Stimulated activated naive B cell treated with anti-CD40 and anti-IgM and Interleukin-4, amounts not matched to agents 10 μg/mL and 1 μg/mL and 100 μg/mL, for 72 hours (primary cell): ENCODE results near the gene PDAP1.

Experiments
- ATAC-seq, 2 donors: fragments of 150-1000 bp; cut with Tn5 transposase; replicated peaks; 2 replicates each; pipeline ENCODE4 v1.10.0; 2021; ENCODE audit warnings: moderate library complexity in 1 of 2
- DNase-seq: peaks from one replicate; pipeline ENCODE4 v3.0.0; 2021
- H3K27ac Mint-ChIP-seq: one replicate; pipeline ENCODE4 v1.8.0; 2022; ENCODE audit warnings: mild to moderate bottlenecking, mixed read lengths
- H3K27me3 Mint-ChIP-seq, 2 donors: one replicate each; pipeline ENCODE4 v1.8.0; 2022; ENCODE audit warnings: mixed read lengths in 2 of 2
- H3K36me3 Mint-ChIP-seq, 2 donors: one replicate each; pipeline ENCODE4 v1.8.0; 2022; ENCODE audit warnings: mixed read lengths in 2 of 2, mild to moderate bottlenecking in 1 of 2
- H3K4me1 Mint-ChIP-seq, 2 donors: one replicate each; pipeline ENCODE4 v1.8.0; 2022; ENCODE audit warnings: mixed read lengths in 2 of 2, mild to moderate bottlenecking in 1 of 2
- H3K4me3 Mint-ChIP-seq, 2 donors: one replicate each; pipeline ENCODE4 v1.8.0; 2022; ENCODE audit warnings: mild to moderate bottlenecking in 2 of 2, mixed read lengths in 2 of 2, moderate library complexity in 1 of 2
- H3K9me3 Mint-ChIP-seq, 2 donors: one replicate each; pipeline ENCODE4 v1.8.0; 2022; ENCODE audit warnings: mixed read lengths in 2 of 2, mild to moderate bottlenecking in 1 of 2

PDAP1 gene, protein sequence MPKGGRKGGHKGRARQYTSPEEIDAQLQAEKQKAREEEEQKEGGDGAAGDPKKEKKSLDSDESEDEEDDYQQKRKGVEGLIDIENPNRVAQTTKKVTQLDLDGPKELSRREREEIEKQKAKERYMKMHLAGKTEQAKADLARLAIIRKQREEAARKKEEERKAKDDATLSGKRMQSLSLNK

DNA sequence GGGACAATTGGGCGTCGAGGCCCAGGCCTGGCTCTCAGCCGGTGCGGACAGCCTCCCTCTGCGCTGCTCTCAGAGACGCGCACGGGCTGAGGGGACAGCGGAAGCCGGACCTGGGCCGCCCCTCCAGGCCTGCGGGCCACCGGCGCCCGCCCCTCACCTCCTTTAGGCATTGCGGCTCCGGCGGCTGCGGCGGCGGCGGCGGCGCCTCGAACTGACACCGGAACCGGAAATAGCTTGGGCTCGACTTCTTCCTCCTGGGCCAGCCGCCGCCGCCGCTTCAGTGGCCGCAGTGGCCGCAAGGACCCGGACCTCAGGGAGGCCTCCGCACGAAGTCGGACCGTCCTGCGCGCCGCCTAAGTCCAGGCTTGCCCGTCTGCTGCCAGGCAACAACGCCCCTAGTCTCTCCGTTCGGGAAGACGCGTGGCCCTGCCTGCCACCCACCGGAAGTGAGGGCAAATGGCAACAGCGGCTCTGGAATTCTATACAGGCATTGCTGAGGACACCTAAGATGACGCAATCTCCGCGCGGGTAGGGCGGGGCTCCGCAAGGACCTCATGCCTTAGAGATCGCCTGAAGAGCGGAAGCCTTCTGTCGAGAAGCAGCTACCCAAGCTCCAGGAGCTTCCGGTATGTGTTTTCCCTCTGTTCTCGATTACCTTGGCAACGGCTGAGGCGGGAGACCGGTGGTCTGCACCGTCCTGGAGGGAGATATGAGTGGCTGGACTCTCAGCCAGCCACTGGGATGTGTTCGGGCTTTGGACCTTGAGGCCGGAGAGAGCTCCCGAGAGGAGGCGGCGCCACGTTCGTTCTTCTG is at the start of gene PDAP1, which contains the start of gene BUD31:
Gene PDAP1, minus strand, starts transcription at position 219 of the 813 bp plus-strand sequence. Its CDS starts 49 bp downstream, at position 170.
Gene BUD31, plus strand, starts transcription at position 591 of the 813 bp plus-strand sequence. CDS start 2,124 bp downstream, outside the sequence.
- peaks cover 25 to 48% of the 10 kb centered on the region in 2 donors for H3K4me1 Mint-ChIP-seq

DNA sequence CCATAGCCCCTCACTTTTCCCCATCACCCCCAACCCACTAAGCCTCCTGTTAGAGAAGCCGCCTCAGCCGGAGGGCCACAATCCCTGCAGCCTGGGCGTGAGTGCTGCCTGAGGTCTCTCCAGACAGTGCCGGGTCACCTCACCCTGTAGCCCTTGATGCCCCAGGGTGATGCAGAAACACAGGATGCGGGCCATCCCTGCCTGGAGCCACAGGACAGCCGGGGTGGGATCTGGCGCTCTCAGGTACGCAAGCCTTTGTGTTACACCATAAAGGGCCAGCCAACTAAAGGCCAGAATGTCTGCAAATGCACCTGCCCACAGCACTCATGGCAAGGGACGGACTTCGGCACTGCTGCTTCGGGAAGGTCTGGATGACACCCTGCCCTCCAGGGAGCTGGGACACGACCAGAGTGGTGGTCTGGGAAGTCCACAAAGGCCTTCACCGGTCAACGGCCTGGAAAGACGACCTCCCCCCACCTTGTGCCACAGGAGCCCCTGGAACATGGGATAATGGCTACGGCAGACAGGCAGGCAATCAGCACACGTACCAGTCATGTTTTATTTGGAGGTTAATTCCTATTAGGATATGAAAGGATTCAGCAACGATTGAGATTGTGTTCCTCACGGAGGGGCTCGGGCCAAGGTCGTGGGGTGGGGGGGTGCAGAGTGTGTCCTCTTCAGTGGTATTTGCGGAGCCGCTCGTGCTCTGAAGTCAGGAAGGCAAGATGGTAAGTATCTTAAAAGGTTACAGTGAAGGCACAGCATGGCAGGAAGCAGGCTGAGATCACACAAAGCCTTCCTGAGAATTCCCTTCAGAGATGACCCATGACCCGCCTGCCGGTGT is 49.5 kb upstream of the PDAP1 start:
- Mint-ChIP-seq H3K4me1 (peaks cover 19 to 27% of the 10 kb centered on the region in 2 donors), H3K27ac (no peak overlapping the region), H3K27me3 (no peaks in the 10 kb centered on the region), H3K36me3 (peaks cover 47 to 49% of the 10 kb centered on the region in 2 donors), H3K4me3 (no peak overlapping the region), H3K9me3 (no peaks in the 10 kb centered on the region)
- DNase-seq (no peak), ATAC-seq (no peak)

More for the DNA sequence above, at the start of gene PDAP1, which contains the start of gene BUD31:
- ATAC-seq = peak; percentile 89 to 91
- peak within 1 kb of the TSS; percentile 100 for H3K27ac Mint-ChIP-seq
- H3K36me3 Mint-ChIP-seq = peaks cover 32 to 34% of the 10 kb centered on the region in 2 donors
- H3K9me3 Mint-ChIP-seq = no peaks in the 10 kb centered on the region
- DNase-seq = peak; percentile 92
- no peaks in the 10 kb centered on the region for H3K27me3 Mint-ChIP-seq
- H3K4me3 Mint-ChIP-seq = peak within 1 kb of the TSS; percentile 93 to 94

DNA sequence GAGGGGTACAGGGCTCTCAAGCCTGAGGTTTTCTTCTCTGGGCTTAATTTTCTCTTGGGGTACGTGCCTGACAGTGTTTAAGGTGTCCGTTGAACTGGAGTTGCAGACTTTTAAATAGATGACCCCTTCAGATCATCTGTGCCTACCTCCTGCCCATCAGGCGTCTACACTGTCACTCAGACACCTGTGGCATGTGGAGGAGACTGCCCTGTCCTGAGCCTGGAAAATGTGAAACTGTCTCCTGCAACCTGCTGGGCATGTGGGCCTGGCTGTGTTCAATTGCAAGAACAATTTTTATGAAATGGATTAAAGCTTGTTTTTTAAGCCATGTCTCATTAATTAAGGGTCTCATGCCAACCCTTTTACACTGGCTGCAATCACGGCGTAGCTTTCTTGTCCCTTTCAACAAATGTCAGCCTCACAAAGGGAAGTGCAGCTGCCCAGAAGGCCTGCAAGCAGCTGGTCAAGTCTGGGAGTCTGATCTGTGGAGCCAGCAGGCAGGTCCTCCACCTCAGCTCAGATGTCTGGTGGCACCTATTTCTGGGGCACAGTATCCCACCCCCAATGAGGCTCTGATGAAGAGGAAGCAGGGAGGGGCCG is 48.8 kb upstream of the PDAP1 start:
- H3K27me3 Mint-ChIP-seq = no peaks in the 10 kb centered on the region
- peak overlapping the region; percentile 42 for H3K27ac Mint-ChIP-seq
- H3K36me3 Mint-ChIP-seq = peaks cover 46 to 48% of the 10 kb centered on the region in 2 donors
- H3K4me3 Mint-ChIP-seq = no peak overlapping the region
- ATAC-seq (no peak), DNase-seq (no peak)
- H3K4me1 Mint-ChIP-seq = peaks cover 16 to 27% of the 10 kb centered on the region in 2 donors
- H3K9me3 Mint-ChIP-seq = no peaks in the 10 kb centered on the region

DNA sequence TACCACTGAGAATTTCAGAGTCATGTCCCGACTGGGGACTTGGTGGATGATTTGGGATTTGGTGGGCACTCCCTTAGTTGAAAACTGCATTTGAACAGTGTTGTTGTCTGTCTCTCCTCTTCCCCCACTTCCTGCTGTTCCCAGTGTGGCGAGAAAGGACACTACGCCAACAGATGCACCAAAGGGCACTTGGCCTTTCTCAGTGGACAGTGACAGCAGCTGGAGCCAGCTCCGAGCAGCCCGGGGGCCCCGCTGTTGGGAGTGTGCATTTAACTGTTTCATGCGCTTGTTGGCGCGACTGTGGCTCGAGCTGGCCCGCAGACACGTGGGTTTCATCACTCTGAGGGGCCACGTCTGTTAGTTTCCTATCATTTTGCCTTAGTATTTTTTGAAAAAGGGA is 47.9 kb upstream of the PDAP1 start:
- peaks cover 16 to 27% of the 10 kb centered on the region in 2 donors for H3K4me1 Mint-ChIP-seq
- no peaks in the 10 kb centered on the region for H3K27me3 Mint-ChIP-seq
- peaks cover 46 to 48% of the 10 kb centered on the region in 2 donors for H3K36me3 Mint-ChIP-seq
- H3K27ac Mint-ChIP-seq = peak overlapping the region; percentile 69
- ATAC-seq (no peak), DNase-seq (no peak)
- no peak overlapping the region for H3K4me3 Mint-ChIP-seq
- H3K9me3 Mint-ChIP-seq = no peaks in the 10 kb centered on the region

DNA sequence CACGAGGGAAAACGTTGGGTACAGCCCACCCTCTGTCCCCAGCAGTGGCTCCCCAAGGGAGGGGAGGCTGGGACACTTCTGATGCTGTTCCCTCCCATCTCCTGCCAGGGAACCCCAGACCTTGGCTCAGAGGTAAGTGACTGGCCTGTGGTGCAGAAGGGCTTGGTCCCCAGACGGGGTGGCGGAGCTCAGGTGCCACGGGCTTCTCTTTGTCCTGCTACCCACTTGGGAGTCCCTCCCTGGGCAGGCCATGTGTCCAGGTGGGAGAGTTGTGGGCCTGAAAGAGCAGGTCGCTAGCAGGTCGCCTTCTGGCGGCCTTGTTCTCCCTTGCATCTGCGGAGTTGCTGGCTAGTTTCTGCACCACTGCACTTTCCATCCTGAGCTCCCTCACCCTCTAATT is 47.5 kb upstream of the PDAP1 start:
- Mint-ChIP-seq H3K36me3 (peaks cover 49 to 50% of the 10 kb centered on the region in 2 donors), H3K9me3 (no peaks in the 10 kb centered on the region), H3K4me1 (peaks cover 16 to 27% of the 10 kb centered on the region in 2 donors), H3K27me3 (no peaks in the 10 kb centered on the region), H3K4me3 (no peak overlapping the region), H3K27ac (peak overlapping the region; percentile 69)
- no peak for ATAC-seq
- no peak for DNase-seq

DNA sequence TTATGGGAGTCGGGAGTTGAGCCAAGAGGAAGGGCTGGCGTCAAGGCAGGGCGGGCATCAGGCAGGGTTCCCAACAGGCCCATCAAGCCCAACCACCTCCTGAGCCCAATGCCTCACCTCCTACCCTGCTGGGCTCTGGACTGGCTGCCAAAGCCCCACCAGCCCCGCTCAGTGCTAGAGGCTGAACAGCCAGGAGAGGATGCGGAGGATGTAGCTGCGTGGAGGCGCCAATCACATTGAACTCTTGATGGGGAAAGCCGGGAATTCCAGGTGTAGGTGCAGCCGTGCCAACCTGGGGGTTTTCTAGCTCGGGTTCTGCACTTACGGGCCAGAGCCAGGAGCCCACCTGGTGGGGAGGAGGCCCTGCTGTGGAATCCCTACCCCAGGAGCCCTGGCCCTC is 44.7 kb upstream of the PDAP1 start:
- Mint-ChIP-seq H3K4me1 (peaks cover 4 to 7% of the 10 kb centered on the region in 2 donors), H3K27ac (no peak overlapping the region), H3K9me3 (no peaks in the 10 kb centered on the region), H3K4me3 (no peak overlapping the region), H3K27me3 (no peaks in the 10 kb centered on the region), H3K36me3 (peaks cover 44 to 47% of the 10 kb centered on the region in 2 donors)
- DNase-seq (no peak), ATAC-seq (no peak)

DNA sequence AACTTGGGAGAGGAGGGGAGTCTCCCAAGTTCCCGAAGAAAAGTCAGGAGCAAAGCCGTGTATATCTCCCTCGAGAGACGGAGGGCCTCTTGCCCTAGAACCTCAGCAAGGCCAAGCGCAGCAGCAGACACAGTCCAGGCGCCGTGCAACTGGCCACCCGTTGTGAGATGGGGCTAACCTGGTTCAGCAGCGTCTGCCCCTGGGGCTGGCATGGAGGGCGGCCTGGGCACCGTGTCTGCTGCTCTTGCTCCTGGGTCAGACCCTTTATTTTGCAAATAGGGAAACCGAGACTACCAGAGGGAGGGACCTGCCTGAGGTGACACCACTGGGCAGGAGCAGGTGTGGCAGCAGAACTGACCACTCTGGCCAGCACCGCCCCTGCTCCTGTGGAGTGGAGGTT is 44.1 kb upstream of the PDAP1 start:
- H3K36me3 Mint-ChIP-seq = peaks cover 41 to 45% of the 10 kb centered on the region in 2 donors
- H3K9me3 Mint-ChIP-seq = no peaks in the 10 kb centered on the region
- H3K27me3 Mint-ChIP-seq = no peaks in the 10 kb centered on the region
- no peak overlapping the region for H3K27ac Mint-ChIP-seq
- H3K4me3 Mint-ChIP-seq = no peak overlapping the region
- H3K4me1 Mint-ChIP-seq = peaks cover 4 to 7% of the 10 kb centered on the region in 2 donors
- ATAC-seq (no peak), DNase-seq (no peak)

DNA sequence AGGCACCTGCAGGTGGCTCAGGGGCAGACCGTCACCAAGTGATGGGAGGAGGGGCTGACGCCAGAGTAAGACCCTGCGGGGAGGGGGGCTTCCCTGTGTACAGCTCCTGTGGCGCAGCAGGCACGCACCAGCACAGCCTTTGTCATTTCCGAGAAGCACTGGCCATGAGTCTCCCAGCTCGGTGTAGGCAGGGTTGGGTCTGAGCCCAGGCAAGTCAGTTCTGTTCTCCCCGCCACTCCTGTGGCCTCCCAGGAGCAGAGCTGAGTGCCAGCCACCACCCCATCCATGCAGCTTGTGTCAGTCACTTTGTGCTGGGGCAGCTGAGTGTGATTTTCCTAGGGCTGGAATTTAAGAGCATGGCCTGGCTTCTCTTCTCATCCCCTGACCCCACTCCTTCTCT is 43.5 kb upstream of the PDAP1 start:
- Mint-ChIP-seq H3K4me1 (peaks cover 2 to 5% of the 10 kb centered on the region in 2 donors), H3K36me3 (peaks cover 37 to 45% of the 10 kb centered on the region in 2 donors), H3K4me3 (no peak overlapping the region), H3K27ac (no peak overlapping the region), H3K27me3 (no peaks in the 10 kb centered on the region), H3K9me3 (no peaks in the 10 kb centered on the region)
- no peak for ATAC-seq
- DNase-seq = no peak

DNA sequence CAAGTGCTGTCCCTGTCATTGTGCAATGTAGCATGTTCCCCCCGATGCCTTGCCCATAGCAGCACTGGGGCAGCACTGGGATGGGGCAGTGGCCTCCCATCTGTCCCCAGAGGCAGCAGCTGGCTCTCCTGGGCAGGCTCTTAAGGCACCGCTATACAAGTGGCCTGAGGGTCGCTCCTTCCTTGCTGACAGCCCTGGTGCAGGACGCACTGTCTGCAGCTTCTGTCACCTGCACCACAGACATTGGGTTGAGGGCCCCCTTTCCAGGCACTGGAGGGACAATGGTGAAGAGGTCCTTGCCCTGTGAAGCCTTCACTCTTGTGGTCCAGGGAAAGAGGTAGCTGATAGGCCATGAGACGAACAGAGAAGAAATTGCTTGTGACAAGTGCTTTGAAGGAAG is 40.9 kb upstream of the PDAP1 start:
- Mint-ChIP-seq H3K9me3 (no peaks in the 10 kb centered on the region), H3K4me1 (peaks cover 6 to 7% of the 10 kb centered on the region in 2 donors), H3K4me3 (no peak overlapping the region), H3K27me3 (no peaks in the 10 kb centered on the region), H3K36me3 (peaks cover 49 to 55% of the 10 kb centered on the region in 2 donors), H3K27ac (no peak overlapping the region)
- no peak for DNase-seq
- no peak for ATAC-seq

DNA sequence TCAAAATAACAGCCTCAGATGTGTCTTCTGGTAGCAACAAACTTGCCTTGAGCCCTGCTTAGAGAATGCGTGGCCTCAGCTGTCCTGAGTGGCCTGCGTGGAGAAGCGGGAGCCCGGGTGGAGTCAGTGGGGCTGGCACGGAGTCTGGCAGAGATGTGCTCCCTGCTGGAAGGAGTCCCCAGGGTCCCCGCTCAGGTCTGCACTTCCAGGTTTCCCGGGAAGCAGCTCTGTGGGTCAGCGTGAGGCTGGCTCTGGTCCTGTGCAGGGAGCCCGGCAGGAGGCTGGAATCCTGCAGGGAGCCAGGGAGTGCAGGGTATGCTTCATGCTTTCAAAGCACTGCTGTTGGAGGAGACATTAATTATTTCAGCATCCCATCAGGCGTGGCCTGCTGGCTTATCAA is 40.5 kb upstream of the PDAP1 start:
- peaks cover 46 to 56% of the 10 kb centered on the region in 2 donors for H3K36me3 Mint-ChIP-seq
- no peak overlapping the region for H3K27ac Mint-ChIP-seq
- ATAC-seq (no peak), DNase-seq (no peak)
- H3K9me3 Mint-ChIP-seq = no peaks in the 10 kb centered on the region
- peaks cover 6 to 8% of the 10 kb centered on the region in 2 donors for H3K4me1 Mint-ChIP-seq
- H3K4me3 Mint-ChIP-seq = no peak overlapping the region
- H3K27me3 Mint-ChIP-seq = no peaks in the 10 kb centered on the region

DNA sequence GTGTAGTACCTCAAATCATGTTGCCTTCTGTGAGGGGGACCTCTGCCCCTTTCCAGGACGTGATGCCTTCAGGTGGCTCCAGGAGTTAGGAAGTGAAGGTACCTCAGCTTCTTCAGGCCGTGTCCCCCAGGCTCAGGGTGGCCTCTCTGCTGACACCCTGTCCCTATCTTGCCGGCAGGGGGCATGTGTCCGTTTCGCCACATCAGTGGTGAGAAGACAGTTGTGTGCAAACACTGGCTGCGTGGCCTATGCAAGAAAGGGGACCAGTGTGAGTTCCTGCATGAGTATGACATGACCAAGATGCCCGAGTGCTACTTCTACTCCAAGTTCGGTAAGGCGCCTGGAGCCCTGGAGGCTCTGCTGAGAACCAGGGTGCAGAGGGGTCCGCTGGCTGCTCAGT is 39.5 kb upstream of the PDAP1 start:
- Mint-ChIP-seq H3K4me1 (peaks cover 11 to 12% of the 10 kb centered on the region in 2 donors), H3K27me3 (no peaks in the 10 kb centered on the region), H3K27ac (no peak overlapping the region), H3K36me3 (peaks cover 45 to 57% of the 10 kb centered on the region in 2 donors), H3K4me3 (no peak overlapping the region), H3K9me3 (no peaks in the 10 kb centered on the region)
- DNase-seq = no peak
- ATAC-seq = no peak

DNA sequence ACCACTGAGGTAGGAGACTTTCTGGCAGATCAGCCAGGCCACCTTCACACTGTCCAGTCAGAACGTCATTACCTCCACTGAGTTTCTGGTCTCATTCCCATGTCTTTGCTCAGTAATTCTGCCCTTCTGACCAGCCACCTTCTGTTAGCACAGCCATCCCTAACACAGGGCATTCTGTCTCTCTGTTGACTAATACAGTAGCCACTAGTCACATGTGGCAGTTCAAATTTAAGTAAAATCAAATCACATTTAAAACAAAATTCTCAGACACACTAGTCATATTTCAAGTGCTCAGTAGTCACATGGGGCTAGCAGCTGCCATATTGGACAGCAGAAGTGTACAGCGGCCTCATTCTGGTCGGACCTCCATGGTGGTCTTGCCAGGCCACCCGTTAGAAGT is 37.7 kb upstream of the PDAP1 start:
- peaks cover 45 to 59% of the 10 kb centered on the region in 2 donors for H3K36me3 Mint-ChIP-seq
- ATAC-seq = no peak
- no peak for DNase-seq
- no peaks in the 10 kb centered on the region for H3K9me3 Mint-ChIP-seq
- no peak overlapping the region for H3K27ac Mint-ChIP-seq
- no peak overlapping the region for H3K4me3 Mint-ChIP-seq
- peaks cover 16 to 19% of the 10 kb centered on the region in 2 donors for H3K4me1 Mint-ChIP-seq
- no peaks in the 10 kb centered on the region for H3K27me3 Mint-ChIP-seq

DNA sequence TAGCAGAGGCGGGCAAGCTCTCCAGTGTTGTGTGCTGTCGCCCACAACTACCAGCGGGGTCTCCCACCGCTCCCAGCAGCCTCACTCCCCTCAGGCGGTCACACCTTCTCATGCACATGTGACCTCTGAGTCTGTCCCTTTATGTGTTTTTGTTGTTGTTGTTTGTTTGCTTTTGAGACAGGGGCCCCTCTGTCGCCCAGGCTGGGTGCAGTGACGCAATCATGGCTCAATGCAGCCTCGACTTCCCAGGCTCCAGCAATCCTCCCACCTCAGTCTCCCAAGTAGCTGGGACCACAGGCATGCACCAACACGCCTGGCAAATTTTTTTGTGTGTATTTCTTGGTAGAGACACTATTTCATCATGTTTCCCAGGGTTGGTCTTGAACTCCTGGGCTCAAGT is 31.8 kb upstream of the PDAP1 start:
- Mint-ChIP-seq H3K9me3 (no peaks in the 10 kb centered on the region), H3K4me3 (peak overlapping the region; percentile 87 to 95), H3K27me3 (no peaks in the 10 kb centered on the region), H3K27ac (peak overlapping the region; percentile 31), H3K4me1 (peaks cover 33 to 59% of the 10 kb centered on the region in 2 donors), H3K36me3 (peaks cover 23 to 36% of the 10 kb centered on the region in 2 donors)
- ATAC-seq = no peak
- no peak for DNase-seq
